HCT116 (cell line): ENCODE data around the gene RAB31. TPM values are rescaled to one million over a fixed set of nuclear protein-coding genes. Genes with fewer than 3 reads are reported as not detected.

Experiments
- ATAC-seq: fragments of 200-7000 bp; cut with Tn5 transposase; 2 replicates; pipeline ENCODE4 v1.9.1; 2020; ENCODE audit warnings: mild to moderate bottlenecking, moderate library complexity
- BruUV-seq: library from RNA; stranded (reverse); fragments of 400-500 nt; replicated peaks from 2 replicates; lab custom pipeline; 2021; lab: Mats Ljungman, UMichigan
- CTCF ChIA-PET: fragments of 300-600 bp; sonication (Branson Sonifier 250); formaldehyde crosslinking; loops from one replicate; lab custom pipeline; 2021; ENCODE audit warnings: antibody characterized with exemption; lab: Charles Lee
- POLR2A ChIA-PET: fragments of 300-600, 350-600 bp; sonication (Branson Sonifier 250); formaldehyde crosslinking; loops from one replicate; lab custom pipeline; 2021; ENCODE audit warnings: antibody characterized with exemption; lab: Charles Lee
- RAD21 ChIA-PET, 2 experiments: fragments of 300-600 bp; sonication (Branson Sonifier 250); formaldehyde crosslinking; loops; one replicate each; lab custom pipeline; 2023; ENCODE audit warnings: low total read pairs in 2 of 2; ENCODE audit not compliant: uncharacterized antibody in 2 of 2, unreplicated experiment in 2 of 2, low non-redundant PET in 1 of 2; lab: Charles Lee
- DNase-seq: peaks from one replicate; pipeline ENCODE4 v3.0.0-alpha.2; 2010; ENCODE audit warnings: low read depth, low spot score
- H2AFZ ChIP-seq: fragments of 200-600 bp; shearing (Covaris generic), sonication (generic); 2 replicates; pipeline ENCODE4 v1.6.1; 2017; ENCODE audit warnings: low read depth, mixed run types, mixed read lengths, antibody characterized with exemption, low read length; ENCODE audit not compliant: poor library complexity, severe bottlenecking
- H3K27ac ChIP-seq: 2 replicates; pipeline ENCODE4 v1.5.1; 2012; ENCODE audit warnings: low read depth, low read length
- H3K27me3 ChIP-seq: fragments of 200-600 bp; sonication (generic); 2 replicates; pipeline ENCODE4 v1.6.1; 2016; ENCODE audit warnings: mixed run types, low read length, mixed read lengths; ENCODE audit not compliant: insufficient read depth
- H3K36me3 ChIP-seq, 2 experiments: fragments of 200-500 bp in 1 of 2; fragments of 200-600 bp in 1 of 2; sonication (Bioruptor generic) in 1 of 2; sonication (generic) in 1 of 2; 2 replicates each; pipeline versions ENCODE4 v1.5.1 to v1.6.1; 2014 to 2016; ENCODE audit warnings: low read length in 2 of 2, inconsistent platforms in 1 of 2, mixed read lengths in 1 of 2, mixed run types in 1 of 2; ENCODE audit not compliant: insufficient read depth in 2 of 2, control insufficient read depth in 1 of 2
- H3K4me1 ChIP-seq, 2 experiments: fragments of 200-600 bp in 1 of 2; sonication (generic) in 1 of 2; 2 replicates each; pipeline versions ENCODE4 v1.5.1 to v1.6.1; 2012 to 2017; ENCODE audit warnings: low read length in 2 of 2, inconsistent platforms in 1 of 2, mild to moderate bottlenecking in 1 of 2, mixed read lengths in 1 of 2, mixed run types in 1 of 2, moderate library complexity in 1 of 2; ENCODE audit not compliant: insufficient read depth in 2 of 2, control insufficient read depth in 1 of 2
- H3K4me2 ChIP-seq: fragments of 200-600 bp; sonication (generic); 2 replicates; pipeline ENCODE4 v1.6.1; 2017; ENCODE audit warnings: mixed run types, low read length, mixed read lengths
- H3K4me3 ChIP-seq, 2 experiments: fragments of 200-600 bp in 1 of 2; sonication (generic) in 1 of 2; replicated peaks in 1 of 2; 2 replicates each; pipeline ENCODE4 v1.5.1; 2011 to 2016; ENCODE audit warnings: low read length in 2 of 2, control low read depth in 1 of 2, low read depth in 1 of 2, mild to moderate bottlenecking in 1 of 2, mixed read lengths in 1 of 2, mixed run types in 1 of 2
- H3K79me2 ChIP-seq: fragments of 200-600 bp; sonication (generic); 2 replicates; pipeline ENCODE4 v1.6.1; 2017; ENCODE audit warnings: mild to moderate bottlenecking, mixed run types, low read length, moderate library complexity, mixed read lengths; ENCODE audit not compliant: insufficient read depth
- H3K9ac ChIP-seq: fragments of 200-600 bp; sonication (generic); 2 replicates; pipeline ENCODE4 v1.6.1; 2016; ENCODE audit warnings: low read length, mixed read lengths
- H3K9me2 ChIP-seq: fragments of 200-600 bp; sonication (generic), shearing (Covaris generic); 2 replicates; pipeline ENCODE4 v1.6.1; 2017; ENCODE audit warnings: mixed run types, mild to moderate bottlenecking, moderate library complexity; ENCODE audit not compliant: insufficient read depth
- H3K9me3 ChIP-seq, 2 experiments: fragments of 200-500 bp in 1 of 2; fragments of 200-600 bp in 1 of 2; sonication (Bioruptor generic) in 1 of 2; sonication (generic) in 1 of 2; 2 replicates each; pipeline ENCODE4 v1.6.1; 2014 to 2017; ENCODE audit warnings: low read length in 2 of 2, mixed read lengths in 2 of 2, inconsistent platforms in 1 of 2, low read depth in 1 of 2, mild to moderate bottlenecking in 1 of 2, mixed run types in 1 of 2, moderate library complexity in 1 of 2; ENCODE audit not compliant: control insufficient read depth in 1 of 2, insufficient read depth in 1 of 2
- H4K20me1 ChIP-seq: fragments of 200-600 bp; sonication (generic), shearing (Covaris generic); 2 replicates; pipeline ENCODE4 v1.6.1; 2017; ENCODE audit warnings: mixed run types, mild to moderate bottlenecking, moderate library complexity; ENCODE audit not compliant: insufficient read depth
- CBX3 ChIP-seq: IDR thresholded peaks from 2 replicates; pipeline ENCODE4 v1.6.1; 2012; ENCODE audit warnings: low read depth
- CEBPB ChIP-seq: IDR thresholded peaks from 2 replicates; pipeline ENCODE4 v1.6.1; 2012; ENCODE audit warnings: low read depth
- CTCF ChIP-seq, 3 experiments: fragments of 200-600 bp in 1 of 3; sonication (generic) in 1 of 3; IDR thresholded peaks in 2 of 3; conservative IDR thresholded peaks in 1 of 3; 2 replicates each; pipeline ENCODE4 v1.5.1; 2012 to 2017; ENCODE audit warnings: low read depth in 2 of 3, low read length in 2 of 3, antibody characterized with exemption in 1 of 3, borderline replicate concordance in 1 of 3, control low read depth in 1 of 3, mild to moderate bottlenecking in 1 of 3, mixed read lengths in 1 of 3, mixed run types in 1 of 3, moderate library complexity in 1 of 3; ENCODE audit not compliant: insufficient read depth in 1 of 3
- JUND ChIP-seq: IDR thresholded peaks from 2 replicates; pipeline ENCODE4 v1.6.1; 2012
- RAD21 ChIP-seq: IDR thresholded peaks from 2 replicates; pipeline ENCODE4 v1.6.1; 2012; ENCODE audit warnings: low read depth, mild to moderate bottlenecking
- SRF ChIP-seq: IDR thresholded peaks from 2 replicates; pipeline ENCODE4 v1.6.1; 2012; ENCODE audit warnings: low read depth
- YY1 ChIP-seq: IDR thresholded peaks from 2 replicates; pipeline ENCODE4 v1.6.1; 2011; ENCODE audit warnings: low read length, low read depth, moderate library complexity, mild to moderate bottlenecking; ENCODE audit not compliant: insufficient replicate concordance; ENCODE audit errors: extremely low read depth
- ZBTB33 ChIP-seq: IDR thresholded peaks from 2 replicates; pipeline ENCODE4 v1.6.1; 2011; ENCODE audit warnings: mild to moderate bottlenecking, low read length, moderate library complexity; ENCODE audit not compliant: insufficient replicate concordance; ENCODE audit errors: extremely low read depth
- intact Hi-C: fragments of 100-400 bp; cut with micrococcal nuclease; formaldehyde crosslinking; loops from 2 replicates; pipeline ENCODE4 v1.10.0; 2022
- total RNA-seq: library from RNA; stranded (reverse); gene quantifications from one replicate; pipeline ENCODE4 v1.2.1, GENCODE V29; 2021; ENCODE audit not compliant: unreplicated experiment

The RAB31 gene
- total RNA-seq, 1 experiment from 2014 or later: 46.9 TPM

- POLR2A ChIA-PET: interaction anchor here (0.8 to 1.2 kb wide), 2 partner anchors 21 to 108 kb away, joined by 3 read pairs; no protein-coding TSS in a partner anchor
- Histone ChIP-seq H2AFZ (peak overlapping the region; percentile 89), H3K9me2 (no peaks in the 10 kb centered on the region), H3K27me3 (no peaks in the 10 kb centered on the region), H4K20me1 (no peaks in the 10 kb centered on the region), H3K36me3 (no peaks in the 10 kb centered on the region), H3K79me2 (no peaks in the 10 kb centered on the region), H3K9ac (peak overlapping the region; percentile 27), H3K4me3 (no peak overlapping the region), H3K9me3 (no peaks in the 10 kb centered on the region), H3K27ac (no peak overlapping the region), H3K4me1 (peaks cover 12 to 17% of the 10 kb centered on the region in 2 experiments), H3K4me2 (peak overlapping the region; percentile 54)
- TF ChIP-seq YY1 (peak; percentile 57), RAD21 (peak; percentile 86), CBX3 (0 out of 2 replicates have a peak, but pooled peaks have one; percentile 17), ZBTB33 (no peak), CEBPB (no peak), CTCF (IDR thresholded peaks at IDR 0.05 in 2 of 3, conservative IDR thresholded peaks at IDR 0.05 in 1 of 3; ENCODE audit: borderline replicate concordance in 1 of 3, insufficient read depth in 1 of 3, low read depth in 2 of 3, low read length in 2 of 3) (peak; percentile 49 to 67 (median 61); a peak in 5 of 6 replicates), JUND (peak; percentile 30; the same call in 1 of the 2 replicates), SRF (0 out of 2 replicates have a peak, but pooled peaks have one; percentile 10)
- DNase-seq (peak; percentile 50), ATAC-seq (peak; percentile 89)
- intact Hi-C loops: loop anchor here (1.0 to 5.0 kb wide), 4 partner anchors 71 to 611 kb away; no protein-coding TSS in a partner anchor
- no TSS peak for BruUV-seq
- CTCF ChIA-PET: interaction anchor here (1.1 to 2.3 kb wide), 6 partner anchors 10 to 108 kb away, joined by 3 to 10 read pairs (median 6); no protein-coding TSS in a partner anchor
- RAD21 ChIA-PET: interaction anchor here in 1 of 2 experiments (0.5 to 0.7 kb wide), 2 partner anchors 11 to 449 kb away, joined by 3 to 4 read pairs; no protein-coding TSS in a partner anchor
Observed at GRCh38 chr18:9683418-9684396, 24.4 kb upstream of the RAB31 start.
